HG03064 (cell line): ENCODE data around the gene TLR3.

Experiments
- ATAC-seq: cut with Tn5 transposase; IDR thresholded peaks from one replicate; pipeline ENCODE4 v1.9.1; 2021; ENCODE audit warnings: low read depth; ENCODE audit not compliant: unreplicated experiment

The TLR3 gene

DNA sequence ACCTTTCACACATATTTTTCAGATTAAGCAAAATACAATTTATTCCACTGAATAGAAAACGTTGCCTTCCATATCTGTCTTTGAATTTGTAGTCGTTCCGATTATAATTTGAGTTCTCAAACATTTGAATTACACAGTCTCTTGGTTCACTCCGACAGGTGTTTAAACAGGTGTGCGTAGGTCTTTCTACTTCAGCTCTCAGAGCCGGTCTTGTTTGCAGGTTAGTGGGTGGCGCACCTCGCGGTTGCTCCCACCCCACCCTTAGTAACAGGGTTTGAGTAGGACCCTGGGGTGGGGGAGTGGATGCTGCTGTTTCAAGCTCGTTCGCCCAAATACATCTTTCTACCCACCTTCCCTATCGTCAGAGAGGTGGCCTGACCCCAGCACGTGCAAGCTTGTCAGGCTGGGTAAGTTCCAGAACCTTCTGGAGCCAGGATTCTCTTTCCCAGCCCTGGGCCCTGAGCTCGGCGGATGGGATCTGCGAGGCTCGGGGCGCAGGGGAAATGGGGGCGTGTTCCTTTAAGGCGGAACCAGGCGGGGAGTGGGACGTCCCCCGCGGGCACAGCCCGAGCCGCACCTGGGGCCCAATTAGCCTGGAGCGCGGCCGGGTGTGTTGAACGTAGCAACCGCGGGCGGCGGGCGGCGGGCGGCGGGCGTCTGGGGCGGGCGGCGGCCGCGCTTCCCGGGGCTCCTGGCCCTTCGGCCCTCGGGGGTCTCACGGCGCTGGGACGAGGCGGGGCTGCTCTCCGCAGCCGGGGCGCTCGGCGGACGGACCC is 35.3 kb downstream of the TLR3 start, which contains the start of gene FAM149A:
TSS of gene FAM149A (plus strand) at position 591 of the 776 bp plus-strand sequence.
- no peak for ATAC-seq

- ATAC-seq, result no peak
Measured at GRCh38 chr4:186104890-186105646, 36.1 kb downstream of the TLR3 start.

- ATAC-seq, result no peak
Measured at GRCh38 chr4:186105647-186106321, 36.8 kb downstream of the TLR3 start.

DNA sequence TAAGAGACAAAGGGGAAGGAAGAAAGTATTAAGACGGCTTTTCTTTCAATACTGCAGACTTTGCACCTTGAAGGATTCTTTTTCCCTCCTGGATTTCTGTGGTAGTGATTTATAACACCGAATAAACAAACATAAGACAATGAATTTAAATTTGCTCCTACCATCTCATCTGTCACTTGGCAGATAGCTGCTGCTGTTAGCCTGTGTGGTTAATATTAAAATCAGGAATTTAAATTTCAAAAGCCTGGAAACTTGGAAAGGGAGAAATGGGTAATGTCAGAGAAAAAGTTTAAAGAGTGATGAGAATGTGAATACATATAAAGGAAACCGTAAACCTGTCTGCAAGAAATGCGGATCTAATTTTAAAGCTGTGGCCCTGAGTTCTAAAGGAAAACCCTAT is 39.0 kb downstream of the TLR3 start:
- ATAC-seq, result no peak

- no peak for ATAC-seq
Measured at GRCh38 chr4:186108391-186108790, 39.4 kb downstream of the TLR3 start.

- no peak for ATAC-seq
Measured at GRCh38 chr4:186109245-186109644, 40.3 kb downstream of the TLR3 start.

GRCh38 chr4:186116697-186117096 is 47.7 kb downstream of the TLR3 start:
- no peak for ATAC-seq

- no peak for ATAC-seq
Measured at GRCh38 chr4:186118582-186118981, 49.6 kb downstream of the TLR3 start.

DNA sequence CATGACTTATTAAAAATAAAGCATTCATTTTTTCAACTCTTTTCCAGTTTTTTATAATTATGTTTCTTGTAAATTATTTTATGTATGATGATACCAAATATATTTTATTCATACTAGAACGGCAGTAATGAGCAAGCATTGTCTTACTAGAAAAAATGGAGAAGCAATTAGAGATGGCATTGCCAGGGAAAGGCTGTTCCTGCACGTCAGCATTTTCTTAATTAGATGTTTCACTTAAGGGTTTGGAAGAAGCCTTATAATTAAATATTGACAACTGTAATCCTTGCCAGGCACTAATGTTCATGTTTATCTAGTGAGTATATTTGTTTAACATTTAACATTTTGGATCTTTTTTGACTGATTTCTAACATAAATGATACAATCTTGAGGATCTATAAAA is 52.1 kb downstream of the TLR3 start:
- no peak for ATAC-seq

GRCh38 chr4:186128842-186129241 is 59.9 kb downstream of the TLR3 start:
- ATAC-seq, result no peak

GRCh38 chr4:186131935-186132334 is 63.0 kb downstream of the TLR3 start:
- ATAC-seq, result no peak

DNA sequence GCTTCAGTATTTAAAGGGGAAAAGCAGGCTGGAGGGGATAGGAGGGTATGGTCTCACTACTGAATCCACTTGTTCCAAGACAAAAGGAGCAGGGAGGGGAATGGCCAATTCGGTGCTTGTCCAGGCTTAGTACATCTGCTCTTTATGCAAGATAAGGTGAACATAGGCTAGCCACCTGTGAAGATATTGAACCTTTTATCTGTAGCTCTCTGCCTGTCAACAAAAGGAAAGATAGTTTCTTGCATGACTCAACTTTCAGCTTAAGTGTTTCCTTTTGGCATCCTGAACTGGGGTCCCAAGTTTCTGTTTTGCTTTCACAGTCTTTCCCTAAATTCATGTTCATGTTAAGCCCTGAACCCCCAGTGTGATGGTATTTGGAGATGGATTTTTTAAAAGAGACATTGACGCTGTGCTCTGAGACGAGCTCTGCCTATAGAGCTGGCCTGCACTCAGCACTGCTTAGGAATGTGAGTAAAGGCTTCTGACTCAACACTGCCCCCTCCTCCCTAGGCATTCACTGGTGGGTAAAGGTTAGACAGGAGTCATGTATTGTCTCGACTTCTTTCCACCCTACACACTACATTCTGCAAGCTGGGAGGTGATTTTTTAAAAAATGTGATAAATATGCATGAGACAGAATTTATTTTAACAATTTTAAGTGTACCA is 63.8 kb downstream of the TLR3 start:
- ATAC-seq, result no peak

DNA sequence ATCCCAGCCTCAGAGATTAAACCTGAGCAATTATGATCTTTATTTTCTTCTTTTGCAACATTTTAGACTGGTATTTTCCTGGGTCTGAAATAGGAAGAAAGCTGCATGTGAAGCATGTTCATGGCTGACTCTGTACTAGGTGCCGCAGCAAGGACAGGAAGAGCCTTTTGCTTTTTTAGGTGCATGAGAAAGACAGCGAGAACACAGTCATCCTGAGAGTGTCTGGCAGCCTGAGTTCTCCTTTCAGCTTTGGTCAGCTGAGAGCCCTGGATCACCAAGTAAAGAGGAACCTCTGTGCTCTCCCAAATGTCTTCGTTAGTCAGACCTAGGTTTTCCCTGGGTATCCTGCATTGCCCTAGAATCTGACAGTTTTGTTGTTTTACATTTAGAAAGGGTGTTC is 65.3 kb downstream of the TLR3 start:
- peak; percentile 99 for ATAC-seq

DNA sequence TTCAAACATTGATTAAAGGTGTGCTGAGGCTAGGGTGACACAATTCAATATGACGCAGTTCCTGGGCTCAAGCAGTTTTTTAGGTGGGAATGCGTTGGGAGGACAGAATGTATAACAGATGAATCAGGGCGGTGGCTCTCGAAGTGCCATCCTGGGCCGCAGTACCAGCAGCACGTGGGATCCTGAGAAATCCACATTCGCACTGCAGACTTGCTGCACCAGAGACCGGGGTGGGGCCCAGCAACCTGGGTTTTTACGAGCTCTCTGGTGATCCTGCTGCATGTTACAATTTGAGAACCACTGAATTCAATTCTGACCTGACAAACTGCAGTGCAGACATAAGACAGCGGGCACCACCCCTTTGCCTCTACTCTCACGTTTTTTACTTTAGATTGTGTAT is 65.9 kb downstream of the TLR3 start:
- no peak for ATAC-seq

DNA sequence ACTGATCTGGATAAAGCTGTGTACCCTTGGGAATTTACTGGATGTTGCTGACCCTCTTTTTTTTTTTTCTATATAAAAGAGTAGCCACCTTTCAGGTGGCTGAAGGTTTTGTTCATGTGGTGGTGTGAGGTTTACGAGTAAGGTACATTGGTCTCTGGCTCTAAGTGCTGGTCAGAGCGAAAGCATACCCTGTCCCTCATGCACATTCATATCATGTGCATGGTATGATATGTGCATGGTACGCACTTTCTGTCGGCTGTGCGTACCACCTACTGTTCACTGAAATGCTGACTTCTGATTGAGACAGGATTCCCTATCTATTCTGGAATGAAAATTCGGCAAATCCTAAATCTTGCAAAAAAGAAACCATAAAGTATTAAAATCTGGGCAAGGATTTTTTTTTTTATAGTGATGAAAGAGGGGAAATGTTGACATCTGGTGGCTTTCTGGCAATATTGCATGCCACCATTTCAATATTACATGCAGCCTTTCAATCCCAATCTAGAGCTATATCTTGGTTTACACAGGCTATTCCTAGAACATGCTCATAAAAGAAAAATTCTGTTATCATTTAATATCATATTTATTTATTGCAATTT is 68.3 kb downstream of the TLR3 start:
- ATAC-seq, result no peak
